ELR (cell line): ENCODE results near the gene TLDC2.
"Not testable (repeated sequence)": the region's sequence is repeated elsewhere in the genome, so short reads cannot be mapped to it uniquely, and the experiment has no call there.

Experiments
- DNase-seq: peaks from one replicate; pipeline ENCODE4 v3.0.0-alpha.2; 2015; ENCODE audit warnings: low read depth

Gene TLDC2

GRCh38 chr20:36875702-36876472, at the start of gene TLDC2:
TLDC2 (plus strand) TSS chr20:36876138; CDS start chr20:36876175, 37 bp downstream.
- DNase-seq: no peak

GRCh38 chr20:36826554-36827244, 49.2 kb upstream of the TLDC2 start:
- no peak for DNase-seq

GRCh38 chr20:36827541-36828279, 48.2 kb upstream of the TLDC2 start:
- no peak for DNase-seq

GRCh38 chr20:36830791-36831691, 44.9 kb upstream of the TLDC2 start:
- peak; percentile 64 for DNase-seq

GRCh38 chr20:36832791-36833190, 43.1 kb upstream of the TLDC2 start:
- DNase-seq: no peak

GRCh38 chr20:36833275-36834020, 42.5 kb upstream of the TLDC2 start:
- no peak for DNase-seq

DNA sequence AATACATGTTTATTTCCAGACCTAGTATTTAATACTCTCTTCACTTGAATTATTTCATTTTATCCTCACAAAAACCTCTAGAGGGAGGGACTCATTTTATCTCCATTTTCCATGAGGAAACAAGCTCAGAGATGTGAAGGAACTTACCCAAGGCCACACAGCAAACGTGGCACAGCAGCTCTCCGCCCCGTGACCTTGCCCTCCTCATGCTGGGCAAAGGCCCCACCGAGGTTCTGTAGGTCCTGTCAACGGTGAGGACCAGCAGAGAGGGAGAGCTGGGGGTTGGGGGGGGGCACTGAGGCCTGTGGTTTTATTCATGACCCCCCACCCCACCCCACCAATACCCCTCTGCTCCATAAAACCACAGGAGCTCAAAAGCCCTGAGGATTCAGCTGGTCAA, 40.9 kb upstream of the TLDC2 start:
- no peak for DNase-seq

DNA sequence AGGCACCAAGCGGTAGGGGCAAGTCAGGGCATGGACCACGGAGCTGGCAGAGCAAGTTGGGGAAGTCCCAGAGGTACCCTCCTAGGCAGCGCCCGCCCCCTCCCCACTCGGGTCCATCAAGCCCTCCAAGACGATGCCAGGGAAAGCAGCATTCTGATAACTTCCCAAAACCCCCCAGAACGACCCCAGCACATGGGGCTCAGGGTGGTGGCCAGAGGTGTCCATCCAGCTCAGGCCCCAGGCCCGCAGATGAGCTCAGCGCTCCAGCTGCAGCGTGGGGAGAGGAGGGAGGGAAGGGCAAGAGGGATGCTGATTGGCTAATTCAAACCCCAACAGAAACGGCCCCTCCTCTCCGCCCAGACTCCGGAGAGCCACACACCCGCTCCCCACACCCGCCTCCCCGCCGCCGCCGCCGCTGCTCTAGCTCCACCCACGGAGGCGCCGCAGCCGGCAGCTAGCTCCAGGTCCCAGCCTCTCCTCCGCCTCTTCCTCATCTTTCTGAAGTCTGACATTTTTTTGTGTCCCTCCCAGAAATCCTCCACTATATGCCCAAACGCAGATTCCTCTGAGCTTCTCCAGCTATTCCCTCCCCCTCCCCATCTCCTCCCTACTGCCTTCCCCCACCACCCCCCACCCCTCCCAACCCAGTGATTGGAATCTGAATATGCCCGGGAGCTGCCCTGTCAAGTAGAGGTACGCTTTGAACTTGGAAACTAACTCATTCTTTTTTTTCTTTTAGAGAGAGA, 40.3 kb upstream of the TLDC2 start:
- peak; percentile 98 for DNase-seq

DNA sequence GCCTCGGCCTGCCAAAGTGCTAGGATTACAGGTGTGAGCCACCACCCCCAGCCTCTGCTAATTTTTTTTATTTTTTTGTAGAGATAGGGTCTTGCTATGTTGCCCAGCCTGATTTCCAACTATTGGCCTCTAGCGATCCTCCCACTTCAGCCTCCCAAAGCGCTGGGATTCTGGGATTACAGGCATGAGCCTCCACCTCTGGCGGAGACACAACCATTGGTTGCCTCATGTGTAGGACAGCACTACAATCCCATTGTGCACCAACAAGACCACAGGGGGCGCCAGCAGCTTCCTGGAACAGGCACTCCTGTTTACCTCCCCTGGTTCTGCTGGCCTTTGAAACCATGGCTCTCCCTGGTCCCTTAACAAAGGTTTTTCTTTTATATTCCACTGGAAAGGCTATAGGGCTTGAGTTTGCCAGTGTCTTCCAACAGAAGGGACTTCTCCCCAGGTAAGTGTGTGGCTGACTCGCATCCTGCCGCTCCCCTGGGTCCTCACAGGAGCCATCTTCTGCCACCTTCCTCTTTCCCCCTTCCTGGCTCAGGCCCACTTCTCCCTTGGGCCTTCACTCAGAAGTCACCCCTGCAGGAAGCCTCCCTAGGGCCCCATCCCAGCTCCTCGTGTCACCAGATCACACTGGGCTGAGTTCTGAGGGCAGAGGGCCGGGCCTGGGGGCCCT, 39.2 kb upstream of the TLDC2 start:
- DNase-seq: peak; percentile 79

DNA sequence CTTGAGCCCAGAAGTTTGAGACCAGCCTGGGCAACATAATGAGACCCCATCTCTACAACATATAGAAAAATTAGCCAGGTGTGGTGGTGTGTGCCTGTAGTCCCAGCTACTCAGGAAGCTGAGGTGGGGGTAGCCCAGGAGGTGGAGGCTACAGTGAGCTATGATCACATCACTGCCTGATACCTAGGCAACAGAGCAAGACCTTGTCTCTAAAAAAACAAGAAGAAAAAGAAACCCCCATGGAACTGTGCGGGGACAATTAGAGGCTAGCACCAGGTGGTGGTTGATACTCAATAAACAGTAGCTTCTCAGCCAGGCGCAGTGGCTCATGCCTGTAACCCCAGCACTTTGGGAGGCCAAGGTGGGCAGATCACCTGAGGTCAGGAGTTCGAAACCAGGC, 37.6 kb upstream of the TLDC2 start:
- DNase-seq: not testable (repeated sequence)

- no peak for DNase-seq
Measured at GRCh38 chr20:36839150-36839549, 36.8 kb upstream of the TLDC2 start.

GRCh38 chr20:36841030-36841429, 34.9 kb upstream of the TLDC2 start:
- not testable (repeated sequence) for DNase-seq

GRCh38 chr20:36845288-36845971, 30.5 kb upstream of the TLDC2 start:
- DNase-seq: no peak

DNA sequence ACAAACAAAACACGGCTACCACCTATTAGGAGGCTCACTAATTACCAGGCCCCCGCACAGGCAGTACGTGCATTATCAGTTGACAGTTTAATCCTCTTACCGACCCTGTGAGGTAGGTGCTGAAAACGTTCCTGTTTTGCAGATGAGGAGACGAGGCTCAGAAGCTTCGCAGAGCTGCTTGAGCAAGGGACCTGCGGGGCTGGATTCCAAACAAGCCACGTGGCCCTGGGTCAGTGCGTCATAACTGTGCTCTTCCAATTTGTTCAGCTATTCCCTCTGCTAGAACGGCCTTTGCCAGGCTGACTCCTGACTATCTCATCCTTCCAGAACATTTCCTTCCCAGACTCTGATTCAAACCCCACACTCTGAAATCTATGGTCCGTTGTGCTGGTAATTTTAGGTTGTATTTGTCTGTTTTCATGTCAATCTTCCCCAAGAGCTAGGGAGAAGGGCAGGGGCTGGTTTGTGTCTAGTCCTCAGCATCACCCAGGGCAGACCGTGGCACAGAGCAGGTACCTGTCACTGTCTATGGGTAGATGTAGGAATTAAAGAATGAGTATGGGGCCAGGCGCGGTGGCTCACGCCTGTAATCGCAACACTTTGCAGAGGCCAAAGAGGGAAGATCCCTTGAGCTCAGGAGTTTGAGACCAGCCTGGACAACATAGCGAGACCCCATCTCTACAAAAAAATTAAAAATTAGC, 28.8 kb upstream of the TLDC2 start:
- peak; percentile 88 for DNase-seq

DNA sequence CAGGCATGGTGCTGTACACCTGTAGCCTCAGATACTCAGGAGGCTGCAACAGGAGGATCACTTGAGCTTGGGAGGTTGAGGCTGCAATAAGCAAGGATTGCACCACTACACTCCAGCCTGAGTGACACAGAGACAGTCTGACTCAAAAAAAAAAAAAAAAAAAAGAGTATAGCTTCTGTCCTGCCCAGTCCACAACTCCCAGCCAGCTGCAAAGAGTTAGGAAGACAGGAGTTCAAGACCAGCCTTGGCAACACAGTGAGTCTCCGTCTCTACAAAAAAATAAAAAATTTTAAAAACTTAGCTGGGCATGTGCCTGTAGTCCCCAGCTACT, 28.3 kb upstream of the TLDC2 start:
- peak; percentile 45 for DNase-seq

GRCh38 chr20:36848078-36848660, 27.8 kb upstream of the TLDC2 start:
- DNase-seq: peak; percentile 94

GRCh38 chr20:36848677-36849076, 27.3 kb upstream of the TLDC2 start:
- no peak for DNase-seq
